ENCODE data around the gene FYN. TPM values are rescaled to one million over a fixed set of nuclear protein-coding genes. Genes with fewer than 3 reads are reported as not detected.
A peak's percentile ranks its signal among the peaks of the same experiment; 100 is the strongest.

The FYN gene
- total RNA-seq, 4 donors from 2014 or later: 55.3 to 249 (median 74.3) TPM

DNA sequence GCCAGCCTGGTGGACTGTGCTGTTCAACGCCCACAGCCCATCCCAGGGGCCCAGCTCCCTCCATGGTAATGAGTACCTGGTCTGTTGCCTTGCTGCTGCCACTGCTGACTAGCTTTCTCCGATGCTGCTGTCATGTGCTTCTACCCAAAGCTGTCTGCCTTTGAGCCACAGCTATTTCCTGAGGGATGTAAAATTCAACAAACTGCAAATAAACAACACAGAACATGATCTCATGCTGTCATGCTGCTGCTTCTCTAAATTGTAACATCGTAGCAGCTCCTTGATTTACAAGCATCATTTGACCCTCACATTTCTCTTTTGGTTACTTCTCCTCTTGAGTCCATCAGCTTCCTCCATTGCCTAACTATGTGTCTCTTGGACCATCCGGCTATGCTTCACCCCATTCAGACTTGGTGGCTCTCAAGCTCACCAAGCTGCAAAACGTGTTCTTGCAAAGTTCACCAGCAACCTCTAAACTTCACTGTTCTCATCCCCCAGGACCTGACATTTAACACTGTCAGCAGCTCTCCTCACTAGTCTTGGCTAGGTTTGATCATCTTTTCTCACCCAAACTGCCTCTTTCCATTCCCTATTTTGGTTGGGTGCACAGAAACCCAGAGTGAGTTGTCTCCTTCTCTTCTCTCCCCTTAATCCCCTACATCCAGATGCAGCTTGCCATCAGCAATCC is 54.6 kb downstream of the FYN start:
- H3K27me3 ChIP-seq: no peaks in the 10 kb centered on the region
- no peaks in the 10 kb centered on the region for H3K36me3 ChIP-seq
- no peaks in the 10 kb centered on the region for H3K9me3 ChIP-seq
- peak in 1 of 3 donors; percentile 64 for DNase-seq
- peaks cover 0 to 7% (median 0%) of the 10 kb centered on the region in 4 donors for H3K4me1 ChIP-seq
- peak overlapping the region in 1 of 4 donors; percentile 29 for H3K27ac ChIP-seq
- no peak overlapping the region for H3K4me3 ChIP-seq
- TF ChIP-seq POLR2A (IDR thresholded peaks at IDR 0.05): no peak
- TF ChIP-seq, protein P1, sequence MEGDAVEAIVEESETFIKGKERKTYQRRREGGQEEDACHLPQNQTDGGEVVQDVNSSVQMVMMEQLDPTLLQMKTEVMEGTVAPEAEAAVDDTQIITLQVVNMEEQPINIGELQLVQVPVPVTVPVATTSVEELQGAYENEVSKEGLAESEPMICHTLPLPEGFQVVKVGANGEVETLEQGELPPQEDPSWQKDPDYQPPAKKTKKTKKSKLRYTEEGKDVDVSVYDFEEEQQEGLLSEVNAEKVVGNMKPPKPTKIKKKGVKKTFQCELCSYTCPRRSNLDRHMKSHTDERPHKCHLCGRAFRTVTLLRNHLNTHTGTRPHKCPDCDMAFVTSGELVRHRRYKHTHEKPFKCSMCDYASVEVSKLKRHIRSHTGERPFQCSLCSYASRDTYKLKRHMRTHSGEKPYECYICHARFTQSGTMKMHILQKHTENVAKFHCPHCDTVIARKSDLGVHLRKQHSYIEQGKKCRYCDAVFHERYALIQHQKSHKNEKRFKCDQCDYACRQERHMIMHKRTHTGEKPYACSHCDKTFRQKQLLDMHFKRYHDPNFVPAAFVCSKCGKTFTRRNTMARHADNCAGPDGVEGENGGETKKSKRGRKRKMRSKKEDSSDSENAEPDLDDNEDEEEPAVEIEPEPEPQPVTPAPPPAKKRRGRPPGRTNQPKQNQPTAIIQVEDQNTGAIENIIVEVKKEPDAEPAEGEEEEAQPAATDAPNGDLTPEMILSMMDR (IDR thresholded peaks at IDR 0.05): no peak

DNA sequence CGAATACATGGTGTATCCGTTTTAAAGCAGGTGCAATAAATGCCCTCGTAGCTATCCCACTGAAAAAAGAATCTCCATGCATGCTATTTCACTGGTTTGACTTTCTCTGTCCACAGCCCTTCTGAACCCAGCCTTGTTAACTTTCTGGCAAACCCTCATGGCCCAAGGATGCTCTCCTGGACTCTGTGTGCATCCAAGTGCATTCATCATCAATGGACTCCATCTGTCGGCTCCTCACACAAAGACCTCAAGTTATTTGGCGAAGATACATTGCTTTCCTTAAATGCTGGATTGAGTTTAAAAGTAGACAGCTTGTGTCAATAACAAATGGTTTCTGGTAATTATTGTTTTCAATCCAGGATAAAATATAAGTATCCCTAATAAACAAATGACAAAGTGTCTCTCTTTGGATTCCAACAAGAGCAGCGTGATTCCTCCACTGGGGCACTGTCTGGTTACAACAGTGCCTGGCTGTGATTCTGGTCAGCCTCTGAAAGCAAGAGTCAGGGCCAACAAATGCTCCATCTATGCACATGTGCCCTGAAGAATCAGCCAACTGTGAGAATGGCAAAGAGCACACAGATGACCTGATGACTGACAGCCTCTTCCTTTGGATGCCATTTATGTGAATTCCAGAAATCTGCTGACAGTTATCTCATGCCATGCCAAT is 55.7 kb downstream of the FYN start:
- TF ChIP-seq, protein P1 (IDR thresholded peaks at IDR 0.05): no peak
- no peak for TF ChIP-seq POLR2A (IDR thresholded peaks at IDR 0.05)
- H3K27me3 ChIP-seq: no peaks in the 10 kb centered on the region
- peaks cover 0 to 7% (median 0%) of the 10 kb centered on the region in 4 donors for H3K4me1 ChIP-seq
- DNase-seq: no peak
- no peaks in the 10 kb centered on the region for H3K9me3 ChIP-seq
- H3K4me3 ChIP-seq: no peak overlapping the region
- H3K27ac ChIP-seq: peak overlapping the region in 1 of 4 donors; percentile 29
- no peaks in the 10 kb centered on the region for H3K36me3 ChIP-seq

DNA sequence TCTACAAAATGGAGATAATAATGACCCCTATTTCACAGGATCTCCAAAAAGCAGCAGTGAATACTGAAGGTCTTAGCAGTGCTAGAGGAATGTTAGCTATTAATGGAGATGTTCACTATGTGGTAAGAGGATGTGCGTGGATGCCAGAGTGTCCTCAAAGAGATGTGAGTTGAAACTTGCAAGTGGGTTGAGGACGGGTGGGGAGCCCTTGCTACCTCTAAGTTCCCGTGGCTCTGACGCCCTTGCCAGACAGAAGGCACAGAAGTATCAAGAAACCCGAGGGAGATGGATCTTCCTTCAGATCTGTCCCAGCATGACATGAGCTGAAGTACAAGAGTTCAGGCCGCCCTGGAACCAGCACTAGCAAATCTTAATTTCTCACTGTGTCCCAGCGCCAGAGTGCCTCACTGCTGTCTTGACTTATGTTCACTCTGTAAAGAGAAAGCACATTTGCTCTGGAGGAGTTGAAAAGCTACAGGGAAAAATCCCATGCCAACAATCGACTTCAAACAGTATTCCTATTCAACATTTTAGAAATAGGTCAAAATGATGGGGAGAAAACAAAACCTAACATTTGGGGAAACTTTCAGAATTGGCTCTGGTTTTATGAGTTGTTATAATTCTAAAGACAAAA is 59.5 kb downstream of the FYN start:
- peak overlapping the region in 1 of 4 donors; percentile 28 for H3K27ac ChIP-seq
- H3K9me3 ChIP-seq: no peaks in the 10 kb centered on the region
- no peak overlapping the region for H3K4me3 ChIP-seq
- no peak for TF ChIP-seq POLR2A (IDR thresholded peaks at IDR 0.05)
- TF ChIP-seq, protein P1 (IDR thresholded peaks at IDR 0.05): no peak
- H3K36me3 ChIP-seq: no peaks in the 10 kb centered on the region
- H3K4me1 ChIP-seq: peaks cover 0 to 7% (median 0%) of the 10 kb centered on the region in 4 donors
- DNase-seq: no peak
- H3K27me3 ChIP-seq: no peaks in the 10 kb centered on the region

DNA sequence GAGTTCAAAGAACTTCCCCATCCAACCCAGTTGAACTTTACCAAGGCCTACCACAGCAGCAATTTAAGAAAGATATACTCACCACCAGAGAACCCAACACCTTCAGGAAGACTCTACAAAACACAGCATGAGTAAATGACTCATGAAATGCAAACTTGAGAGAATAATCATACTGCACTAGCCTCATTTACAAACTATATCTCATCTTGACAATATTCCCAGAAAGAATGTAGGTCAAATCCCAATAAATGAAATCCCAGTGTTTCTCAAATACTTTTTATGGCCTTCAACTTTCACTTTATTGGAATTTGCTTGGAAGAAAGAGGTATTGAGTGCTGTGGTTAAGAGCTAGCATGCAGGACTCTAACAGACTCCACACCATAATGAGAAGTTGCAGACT is 60.0 kb downstream of the FYN start:
- H3K27me3 ChIP-seq: no peaks in the 10 kb centered on the region
- H3K4me1 ChIP-seq: peaks cover 0 to 5% (median 0%) of the 10 kb centered on the region in 4 donors
- no peak for TF ChIP-seq POLR2A (IDR thresholded peaks at IDR 0.05)
- TF ChIP-seq, protein P1 (IDR thresholded peaks at IDR 0.05): no peak
- DNase-seq: no peak
- peak overlapping the region in 1 of 4 donors; percentile 28 for H3K27ac ChIP-seq
- no peaks in the 10 kb centered on the region for H3K9me3 ChIP-seq
- H3K4me3 ChIP-seq: no peak overlapping the region
- H3K36me3 ChIP-seq: no peaks in the 10 kb centered on the region

DNA sequence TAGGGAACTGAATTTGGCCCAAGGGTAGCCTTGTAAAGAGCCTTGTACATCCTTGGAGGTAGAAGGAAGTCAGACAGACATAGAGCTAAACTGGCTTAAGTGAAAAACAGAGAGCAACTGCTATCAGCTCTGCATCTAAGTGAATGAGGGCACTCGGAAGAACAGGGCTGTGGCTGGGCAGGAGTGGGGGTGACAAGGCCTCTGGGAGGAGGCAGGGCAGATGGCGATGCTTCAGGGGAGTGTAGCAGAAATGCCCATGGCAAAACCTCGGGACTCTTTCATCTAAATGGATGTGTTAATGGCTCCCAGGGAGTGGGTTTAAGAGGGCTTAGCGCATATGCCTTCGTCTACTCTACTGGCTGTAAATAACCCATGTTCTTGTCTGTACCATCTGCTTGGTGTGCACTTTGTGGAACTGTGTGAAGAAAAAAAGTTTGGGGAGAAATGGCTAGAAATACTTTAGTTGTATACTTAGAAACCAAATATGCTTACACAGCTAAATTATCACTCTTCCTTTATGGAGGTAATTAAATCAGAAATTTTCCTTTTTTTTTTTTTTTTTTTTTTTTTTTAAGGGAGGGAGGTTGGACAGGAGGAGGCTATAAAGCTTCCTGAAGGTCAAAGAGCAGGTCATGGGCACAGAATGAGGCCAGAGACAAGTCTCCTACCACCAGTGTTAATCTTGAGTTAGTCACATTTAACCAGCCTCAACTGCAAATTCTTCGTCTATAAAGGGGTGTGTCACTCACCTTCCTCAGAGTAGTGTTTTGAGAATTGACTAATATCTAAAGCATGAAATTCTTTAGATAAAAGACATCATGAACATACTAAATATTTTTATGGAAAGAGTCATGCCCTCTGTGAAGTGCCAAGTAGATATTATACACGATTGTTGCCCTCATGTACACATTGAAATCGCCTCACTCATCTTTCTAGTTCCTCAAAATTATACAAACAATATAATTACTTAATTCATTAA is 60.9 kb downstream of the FYN start:
- no peak for DNase-seq
- peak overlapping the region in 1 of 4 donors; percentile 39 for H3K27ac ChIP-seq
- no peaks in the 10 kb centered on the region for H3K27me3 ChIP-seq
- H3K9me3 ChIP-seq: no peaks in the 10 kb centered on the region
- no peaks in the 10 kb centered on the region for H3K36me3 ChIP-seq
- no peak overlapping the region for H3K4me3 ChIP-seq
- no peak for TF ChIP-seq POLR2A (IDR thresholded peaks at IDR 0.05)
- TF ChIP-seq, protein P1 (IDR thresholded peaks at IDR 0.05): no peak
- H3K4me1 ChIP-seq: no peaks in the 10 kb centered on the region
